CD4-positive, alpha-beta T cell treated with Interleukin-17A for 4 hours (primary cell): ENCODE results near the gene STS.

Experiments used
- DNase-seq: peaks from one replicate; pipeline ENCODE4 v3.0.0-alpha.2; 2020; ENCODE audit warnings: mixed read lengths

The STS gene

GRCh38 chrX:7184816-7185215 is 37.3 kb downstream of the STS start:
- DNase-seq: no peak

- no peak for DNase-seq
Observed at GRCh38 chrX:7188672-7189071, 41.2 kb downstream of the STS start.

GRCh38 chrX:7190157-7190556 is 42.6 kb downstream of the STS start:
- no peak for DNase-seq

GRCh38 chrX:7191681-7192110 is 44.2 kb downstream of the STS start:
- no peak for DNase-seq

GRCh38 chrX:7192871-7193270 is 45.4 kb downstream of the STS start:
- no peak for DNase-seq

- DNase-seq: no peak
Observed at GRCh38 chrX:7194606-7195005, 47.1 kb downstream of the STS start.
